SK-N-SH (cell line): Measurements from ENCODE around the gene CYB561D2. TPM values are rescaled to one million over a fixed set of nuclear protein-coding genes. Genes with fewer than 3 reads are reported as not detected.
A peak's percentile ranks its signal among the peaks of the same experiment; 100 is the strongest.

ENCODE experiments used
- CTCF ChIA-PET: fragments of 300-600, 350-600 bp; formaldehyde crosslinking; extraction: SDS; loops from one replicate; lab custom pipeline; 2021; lab: Yijun Ruan, JAX
- POLR2A ChIA-PET: fragments of 350-600 bp; sonication (Branson Sonifier 250); formaldehyde crosslinking; extraction: SDS; loops from one replicate; lab custom pipeline; 2020; ENCODE audit warnings: antibody characterized with exemption, inconsistent platforms; lab: Yijun Ruan, JAX
- DNase-seq: peaks from one replicate; pipeline ENCODE4 v3.0.0; 2012
- H2AFZ ChIP-seq: fragments of 200-600 bp; sonication (generic); 2 replicates; pipeline ENCODE4 v1.8.1; 2016; ENCODE audit warnings: antibody characterized with exemption, mild to moderate bottlenecking, low read depth
- H3F3A ChIP-seq: fragments of 200-600 bp; sonication (generic); replicated peaks from 2 replicates; pipeline ENCODE3; 2016; ENCODE audit warnings: antibody characterized with exemption, mild to moderate bottlenecking; ENCODE audit not compliant: insufficient read depth
- H3K27ac ChIP-seq, 2 experiments: fragments of 200-500 bp in 1 of 2; fragments of 200-600 bp in 1 of 2; sonication (Bioruptor generic) in 1 of 2; sonication (generic), shearing (Covaris generic) in 1 of 2; 2 replicates each; pipeline versions ENCODE4 v1.5.1 to v1.6.1; 2014 to 2016; ENCODE audit warnings: low read depth in 2 of 2, inconsistent platforms in 1 of 2, low read length in 1 of 2, mild to moderate bottlenecking in 1 of 2, mixed read lengths in 1 of 2
- H3K27me3 ChIP-seq: fragments of 200-600 bp; sonication (generic), shearing (Covaris generic); 2 replicates; pipeline ENCODE4 v1.6.1; 2016; ENCODE audit warnings: mixed run types; ENCODE audit not compliant: insufficient read depth
- H3K36me3 ChIP-seq, 2 experiments: fragments of 200-500 bp in 1 of 2; fragments of 200-600 bp in 1 of 2; sonication (Bioruptor generic) in 1 of 2; sonication (generic) in 1 of 2; replicated peaks in 1 of 2; 2 replicates each; pipeline versions ENCODE3 to v1.5.1; 2014 to 2016; ENCODE audit warnings: low read length in 1 of 2, mild to moderate bottlenecking in 1 of 2; ENCODE audit not compliant: insufficient read depth in 2 of 2, control insufficient read depth in 1 of 2
- H3K4me1 ChIP-seq, 2 experiments: fragments of 200-500 bp in 1 of 2; fragments of 200-600 bp in 1 of 2; sonication (Bioruptor generic) in 1 of 2; sonication (generic), shearing (Covaris generic) in 1 of 2; 2 replicates each; pipeline versions ENCODE4 v1.5.1 to v1.6.1; 2014 to 2016; ENCODE audit warnings: low read depth in 1 of 2, low read length in 1 of 2, mixed run types in 1 of 2; ENCODE audit not compliant: insufficient read depth in 2 of 2, control insufficient read depth in 1 of 2
- H3K4me2 ChIP-seq: fragments of 200-600 bp; sonication (generic), shearing (Covaris generic); 2 replicates; pipeline ENCODE4 v1.6.1; 2017; ENCODE audit warnings: mixed run types
- H3K4me3 ChIP-seq, 2 experiments: fragments of 200-500 bp in 1 of 2; fragments of 200-600 bp in 1 of 2; sonication (Bioruptor generic) in 1 of 2; sonication (generic), shearing (Covaris generic) in 1 of 2; 2 replicates each; pipeline versions ENCODE4 v1.5.1 to v1.8.1; 2014 to 2016; ENCODE audit warnings: low read depth in 2 of 2, inconsistent platforms in 1 of 2, low read length in 1 of 2, mild to moderate bottlenecking in 1 of 2, mixed read lengths in 1 of 2, moderate library complexity in 1 of 2
- H3K79me2 ChIP-seq: fragments of 200-600 bp; sonication (generic); 2 replicates; pipeline ENCODE4 v1.8.1; 2017; ENCODE audit warnings: mild to moderate bottlenecking; ENCODE audit not compliant: insufficient read depth
- H3K9ac ChIP-seq: fragments of 200-600 bp; sonication (generic); 2 replicates; pipeline ENCODE4 v1.6.1; 2017; ENCODE audit warnings: mixed run types
- H3K9me2 ChIP-seq: fragments of 200-600 bp; sonication (generic); 2 replicates; pipeline ENCODE4 v1.6.1; 2017; ENCODE audit warnings: mixed run types
- H3K9me3 ChIP-seq: fragments of 200-600 bp; sonication (generic); 2 replicates; pipeline ENCODE4 v1.6.1; 2017; ENCODE audit warnings: mixed run types, mild to moderate bottlenecking, moderate library complexity
- H4K20me1 ChIP-seq: fragments of 200-600 bp; sonication (generic); 2 replicates; pipeline ENCODE4 v1.6.1; 2017; ENCODE audit warnings: mild to moderate bottlenecking, mixed run types; ENCODE audit not compliant: insufficient read depth
- CTCF ChIP-seq: fragments of 200-600 bp; sonication (generic); IDR thresholded peaks from 2 replicates; pipeline ENCODE4 v1.6.1; 2017; ENCODE audit warnings: antibody characterized with exemption, mild to moderate bottlenecking, moderate library complexity
- EZH2phosphoT487 ChIP-seq: fragments of 200-600 bp; sonication (generic); IDR thresholded peaks from 2 replicates; pipeline ENCODE4 v1.6.1; 2017; ENCODE audit warnings: low read depth, mixed run types, mild to moderate bottlenecking, antibody characterized with exemption, moderate library complexity, borderline replicate concordance
- FOSL2 ChIP-seq: IDR thresholded peaks from 2 replicates; pipeline ENCODE4 v1.4.0; 2012; ENCODE audit warnings: low read depth, mild to moderate bottlenecking, moderate library complexity, borderline replicate concordance
- FOXM1 ChIP-seq: IDR thresholded peaks from 2 replicates; pipeline ENCODE4 v1.4.0; 2012; ENCODE audit warnings: low read depth, mild to moderate bottlenecking
- GABPA ChIP-seq: IDR thresholded peaks from 2 replicates; pipeline ENCODE4 v1.4.0; 2012; ENCODE audit warnings: low read depth, mild to moderate bottlenecking
- IRF3 ChIP-seq: fragments of 150-350 bp; IDR thresholded peaks from 2 replicates; pipeline ENCODE4 v1.6.1; 2016; ENCODE audit warnings: mild to moderate bottlenecking, low read depth, low read length
- JUND ChIP-seq: IDR thresholded peaks from 2 replicates; pipeline ENCODE4 v1.4.0; 2012
- MEF2A ChIP-seq: IDR thresholded peaks from 2 replicates; pipeline ENCODE4 v1.4.0; 2012; ENCODE audit warnings: low read depth, borderline replicate concordance
- MXI1 ChIP-seq: IDR thresholded peaks from 2 replicates; pipeline ENCODE4 v1.6.1; 2012; ENCODE audit warnings: mild to moderate bottlenecking, low read depth, low read length, improper control_type of control experiment
- NRF1 ChIP-seq: IDR thresholded peaks from 2 replicates; pipeline ENCODE4 v1.6.1; 2012; ENCODE audit warnings: low read depth, mild to moderate bottlenecking, low read length
- RAD21 ChIP-seq: IDR thresholded peaks from 2 replicates; pipeline ENCODE4 v1.6.1; 2012; ENCODE audit warnings: mild to moderate bottlenecking, low read length
- RCOR1 ChIP-seq: fragments of 150-350 bp; IDR thresholded peaks from 2 replicates; pipeline ENCODE4 v1.6.1; 2017; ENCODE audit warnings: antibody characterized with exemption, low read length
- REST ChIP-seq: IDR thresholded peaks from 2 replicates; pipeline ENCODE4 v1.6.1; 2012; ENCODE audit warnings: mild to moderate bottlenecking, low read depth, low read length, moderate library complexity
- RXRA ChIP-seq: IDR thresholded peaks from 2 replicates; pipeline ENCODE4 v1.4.0; 2012; ENCODE audit warnings: low read depth, mild to moderate bottlenecking, borderline replicate concordance
- SIN3A ChIP-seq: IDR thresholded peaks from 2 replicates; pipeline ENCODE4 v1.6.1; 2012; ENCODE audit warnings: low read depth, mild to moderate bottlenecking, low read length, moderate library complexity, borderline replicate concordance
- SMC3 ChIP-seq: IDR thresholded peaks from 2 replicates; pipeline ENCODE4 v1.6.1; 2012; ENCODE audit warnings: low read depth, low read length, improper control_type of control experiment
- TCF12 ChIP-seq: IDR thresholded peaks from 2 replicates; pipeline ENCODE4 v1.4.0; 2012
- TEAD4 ChIP-seq: IDR thresholded peaks from 2 replicates; pipeline ENCODE4 v1.4.0; 2012; ENCODE audit warnings: mild to moderate bottlenecking, borderline replicate concordance; ENCODE audit not compliant: insufficient read depth
- USF1 ChIP-seq: IDR thresholded peaks from 2 replicates; pipeline ENCODE4 v1.4.0; 2012; ENCODE audit warnings: low read depth, borderline replicate concordance
- USF2 ChIP-seq: fragments of 150-350 bp; IDR thresholded peaks from 2 replicates; pipeline ENCODE4 v1.6.1; 2017; ENCODE audit warnings: antibody characterized with exemption, low read length, low read depth, borderline replicate concordance
- ZBTB33 ChIP-seq: IDR thresholded peaks from 2 replicates; pipeline ENCODE4 v1.4.0; 2012; ENCODE audit warnings: low read depth, borderline replicate concordance
- WGBS: methylation state at CpG from one replicate; pipeline ENCODE4 v1.1.6; 2017; ENCODE audit warnings: low lambda C conversion rate; 5-methylcytosine and 5-hydroxymethylcytosine counted together
- polyA plus RNA-seq, 3 experiments: library from polyadenylated mRNA; depleted of rRNA; stranded (reverse); fragments of >200 nt; gene quantifications; 2 replicates each; pipeline ENCODE4 v1.2.3, GENCODE V29; 2012

Gene CYB561D2
- polyA plus RNA-seq (2012; rRNA removed) = 40.7 and 46.5 TPM in 2 replicates
- 22.5 and 32.0 TPM in 2 replicates for polyA plus RNA-seq (2012; cell fraction: cytosol; rRNA removed)
- polyA plus RNA-seq (2012; cell fraction: nucleus; rRNA removed) = 59.4 and 69.3 TPM in 2 replicates

- DNase-seq = peak; percentile 97
- Histone ChIP-seq H3K9ac (peak within 1 kb of the TSS; percentile 74), H3K27me3 (no peaks in the 10 kb centered on the region), H3K4me2 (peak within 1 kb of the TSS; percentile 98), H3K79me2 (peaks cover 61% of the 10 kb centered on the region), H2AFZ (peak within 1 kb of the TSS; percentile 82), H3K9me3 (no peaks in the 10 kb centered on the region), H3K4me3 (peak within 1 kb of the TSS; percentile 76 to 94), H3K27ac (peak within 1 kb of the TSS; percentile 83 to 98), H3K36me3 (peaks cover 8 to 44% of the 10 kb centered on the region in 2 experiments), H3K9me2 (no peaks in the 10 kb centered on the region), H4K20me1 (peaks cover 30% of the 10 kb centered on the region), H3F3A (peaks cover 11% of the 10 kb centered on the region), H3K4me1 (peaks cover 11 to 59% of the 10 kb centered on the region in 2 experiments; a peak in 2 of 4 replicates)
- 0% methylated on average over 35 of the region's 64 CpGs for WGBS
- CTCF ChIA-PET = interaction anchor here (1.1 to 6.0 kb wide), 10 partner anchors 9 to 265 kb away, joined by 3 to 45 read pairs (median 28); partner anchors contain the start of gene RASSF1
- POLR2A ChIA-PET = interaction anchor here (0.7 to 3.6 kb wide), 21 partner anchors 9 to 261 kb away, joined by 3 to 31 read pairs (median 6); partner anchors contain the start of genes CISH, HEMK1, TMEM115 and TUSC2
- TF ChIP-seq EZH2phosphoT487 (no peak), SMC3 (no peak), USF1 (no peak), FOXM1 (no peak), TEAD4 (no peak), RAD21 (no peak), ZBTB33 (no peak), IRF3 (no peak), SIN3A (peak; percentile 77; the same call in 1 of the 2 replicates), GABPA (peak; percentile 86), JUND (no peak), MXI1 (peak; percentile 78), CTCF (no peak), RXRA (no peak), TCF12 (no peak), FOSL2 (no peak), USF2 (no peak), REST (no peak), RCOR1 (0 out of 2 replicates have a peak, but pooled peaks have one; percentile 22), MEF2A (no peak), NRF1 (peak; percentile 88)
These were observed at the start of gene CYB561D2, which contains the start of gene NPRL2 for GRCh38 chr3:50350527-50351322. CYB561D2 (plus strand) TSS chr3:50350862; CDS start chr3:50351434, 572 bp downstream. NPRL2 (minus strand) TSS chr3:50350775; CDS start chr3:50350652, 123 bp downstream.
